Measurements from ENCODE around the gene APOB.

APOB gene

GRCh38 chr2:21050164-21050563 is 6.3 kb upstream of the APOB start:
- no peak for DNase-seq (ENCODE audit: low read depth in 2 of 2, low spot score in 1 of 2)

- DNase-seq (ENCODE audit: low read depth in 2 of 2, low spot score in 1 of 2): no peak
These were observed 3.5 kb upstream of the APOB start for GRCh38 chr2:21047141-21048009.

- no peak for DNase-seq (ENCODE audit: low read depth in 2 of 2, low spot score in 1 of 2)
These were observed 2.6 kb upstream of the APOB start for GRCh38 chr2:21046506-21046905.

GRCh38 chr2:21044694-21045371 is 960 bp upstream of the APOB start:
- DNase-seq (ENCODE audit: low read depth in 2 of 2, low spot score in 1 of 2): no peak

- peak; percentile 12 to 28 for DNase-seq (ENCODE audit: low read depth in 2 of 2, low spot score in 1 of 2)
These were observed 722 bp downstream of the APOB start for GRCh38 chr2:21042958-21043743.

GRCh38 chr2:21042708-21042957 is 1.2 kb downstream of the APOB start:
- no peak for DNase-seq (ENCODE audit: low read depth in 2 of 2, low spot score in 1 of 2)

GRCh38 chr2:21041943-21042707 is 1.7 kb downstream of the APOB start:
- DNase-seq (ENCODE audit: low read depth in 2 of 2, low spot score in 1 of 2): no peak

- no peak for DNase-seq (ENCODE audit: low read depth in 2 of 2, low spot score in 1 of 2)
These were observed 2.4 kb downstream of the APOB start for GRCh38 chr2:21041462-21041861.

- DNase-seq (ENCODE audit: low read depth in 2 of 2, low spot score in 1 of 2): no peak
These were observed 3.1 kb downstream of the APOB start for GRCh38 chr2:21040468-21041377.

- DNase-seq (ENCODE audit: low read depth in 2 of 2, low spot score in 1 of 2): no peak
These were observed 3.9 kb downstream of the APOB start for GRCh38 chr2:21039979-21040467.

GRCh38 chr2:21039080-21039556 is 4.8 kb downstream of the APOB start:
- DNase-seq (ENCODE audit: low read depth in 2 of 2, low spot score in 1 of 2): no peak

GRCh38 chr2:21038403-21039073 is 5.3 kb downstream of the APOB start:
- DNase-seq (ENCODE audit: low read depth in 2 of 2, low spot score in 1 of 2): no peak

GRCh38 chr2:21037671-21038108 is 6.2 kb downstream of the APOB start:
- no peak for DNase-seq (ENCODE audit: low read depth in 2 of 2, low spot score in 1 of 2)

GRCh38 chr2:21036708-21037670 is 6.9 kb downstream of the APOB start:
- no peak for DNase-seq (ENCODE audit: low read depth in 2 of 2, low spot score in 1 of 2)

- DNase-seq (ENCODE audit: low read depth in 2 of 2, low spot score in 1 of 2): no peak
These were observed 7.7 kb downstream of the APOB start for GRCh38 chr2:21035974-21036707.

GRCh38 chr2:21035282-21035973 is 8.4 kb downstream of the APOB start:
- DNase-seq (ENCODE audit: low read depth in 2 of 2, low spot score in 1 of 2): no peak

GRCh38 chr2:21034972-21035279 is 8.9 kb downstream of the APOB start:
- DNase-seq (ENCODE audit: low read depth in 2 of 2, low spot score in 1 of 2): no peak
